Measurements from ENCODE around the gene CFAP91. TPM values are rescaled to one million over a fixed set of nuclear protein-coding genes. Genes with fewer than 3 reads are reported as not detected.
A peak's percentile ranks its signal among the peaks of the same experiment; 100 is the strongest.

The CFAP91 gene
- 10 to 100 TPM; 18.4 to 24.1 (median 21.6) TPM for polyA plus RNA-seq (ENCODE audit: insufficient read length in 4 of 4)

DNA sequence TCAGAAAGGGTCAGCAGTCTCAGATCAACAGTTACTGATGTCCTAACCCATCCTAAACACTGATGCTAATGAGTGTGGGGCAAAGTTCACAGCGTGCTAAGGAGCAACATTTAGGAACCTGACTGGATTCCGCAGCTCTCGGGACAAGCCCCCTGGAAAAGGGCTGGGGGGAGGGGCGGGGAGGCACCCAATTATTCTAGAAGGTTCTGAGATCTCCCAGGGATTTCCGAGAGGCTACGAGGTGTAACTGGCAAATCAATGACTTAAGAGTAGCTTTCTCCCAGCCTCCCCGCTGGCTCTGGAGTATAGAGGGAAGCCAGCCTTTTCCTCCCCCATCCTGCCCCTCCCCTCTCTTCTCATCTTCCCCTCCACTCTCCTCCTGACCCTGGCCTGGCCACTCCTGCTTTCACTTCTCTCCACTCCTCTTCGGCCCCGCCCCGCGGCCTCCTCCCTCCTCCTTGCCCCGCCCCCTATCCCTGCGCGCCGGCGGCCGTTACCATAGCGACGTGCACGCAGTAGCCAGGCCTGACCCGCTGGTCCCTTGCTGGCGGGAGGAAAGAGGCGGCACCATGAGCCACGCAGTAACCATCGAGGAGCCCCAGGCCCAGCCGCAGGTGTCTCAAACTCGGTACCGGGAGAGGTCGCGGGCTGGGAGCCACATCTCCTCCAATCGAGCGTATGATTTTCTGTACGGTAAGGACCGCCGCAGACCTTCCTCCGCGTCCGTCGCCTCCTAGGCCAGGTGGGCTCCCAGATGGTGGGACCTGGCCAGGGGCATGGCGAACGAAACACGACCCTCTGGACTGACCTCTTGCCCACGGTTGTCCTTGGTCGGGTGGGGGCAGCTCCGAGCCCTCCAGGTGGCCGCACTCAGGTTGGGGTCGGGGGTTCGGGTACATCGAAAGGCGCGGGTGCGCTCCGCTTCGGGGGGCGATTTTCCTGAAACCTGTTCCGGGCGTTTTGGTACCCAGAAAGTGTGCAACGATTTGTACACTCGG is at the start of gene CFAP91:
TSS of gene CFAP91 (plus strand) at position 493 of the 998 bp plus-strand sequence. CDS start at position 570, 77 bp downstream.
- peak; percentile 86 to 89 (median 87) for DNase-seq (ENCODE audit: low read depth in 4 of 4, low spot score in 3 of 4)

- no peak for DNase-seq (ENCODE audit: low read depth in 4 of 4, low spot score in 3 of 4)
Measured at GRCh38 chr3:119653876-119654275, 48.9 kb upstream of the CFAP91 start.

GRCh38 chr3:119657887-119658702 is 44.7 kb upstream of the CFAP91 start:
- DNase-seq (ENCODE audit: low read depth in 4 of 4, low spot score in 3 of 4): no peak

GRCh38 chr3:119658994-119659393 is 43.8 kb upstream of the CFAP91 start:
- DNase-seq (ENCODE audit: low read depth in 4 of 4, low spot score in 3 of 4): no peak

DNA sequence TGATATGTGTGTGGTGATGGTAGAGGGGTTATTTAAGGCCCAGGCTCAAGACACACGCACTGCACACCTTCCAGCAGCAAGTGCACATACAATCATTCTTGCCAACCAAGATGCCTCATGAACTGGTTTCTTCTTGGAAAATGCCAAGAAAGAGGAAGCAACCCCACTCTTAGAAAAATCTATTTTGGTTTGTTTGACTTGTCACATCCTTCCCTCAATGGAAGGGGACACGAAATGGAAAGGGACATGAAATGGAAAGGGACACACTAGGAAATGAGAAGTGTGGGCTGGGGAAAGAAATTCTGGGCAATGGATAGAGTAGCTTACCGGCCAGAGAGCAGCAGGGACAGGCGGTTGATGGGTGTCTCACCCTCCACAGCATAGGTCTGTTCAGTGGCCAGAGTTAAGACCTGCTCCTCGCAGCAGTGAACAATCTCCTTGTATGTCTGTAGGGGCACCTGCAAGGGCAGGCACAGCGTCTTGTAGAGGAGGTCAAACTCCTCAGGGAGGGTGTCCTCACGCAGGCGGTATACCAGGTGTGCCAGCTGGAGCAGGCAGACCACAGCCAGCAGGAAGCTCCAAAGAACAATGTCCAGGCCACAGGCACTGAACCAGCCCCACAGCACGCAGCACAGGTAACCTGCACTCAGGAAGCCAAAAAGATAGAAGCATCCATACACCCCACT is 43.1 kb upstream of the CFAP91 start:
- no peak for DNase-seq (ENCODE audit: low read depth in 4 of 4, low spot score in 3 of 4)

GRCh38 chr3:119660474-119661440 is 42.1 kb upstream of the CFAP91 start, which contains the start of gene POPDC2:
Gene POPDC2 (minus strand): TSS chr3:119660589. CDS start chr3:119660423, 166 bp downstream.
- DNase-seq (ENCODE audit: low read depth in 4 of 4, low spot score in 3 of 4): no peak

DNA sequence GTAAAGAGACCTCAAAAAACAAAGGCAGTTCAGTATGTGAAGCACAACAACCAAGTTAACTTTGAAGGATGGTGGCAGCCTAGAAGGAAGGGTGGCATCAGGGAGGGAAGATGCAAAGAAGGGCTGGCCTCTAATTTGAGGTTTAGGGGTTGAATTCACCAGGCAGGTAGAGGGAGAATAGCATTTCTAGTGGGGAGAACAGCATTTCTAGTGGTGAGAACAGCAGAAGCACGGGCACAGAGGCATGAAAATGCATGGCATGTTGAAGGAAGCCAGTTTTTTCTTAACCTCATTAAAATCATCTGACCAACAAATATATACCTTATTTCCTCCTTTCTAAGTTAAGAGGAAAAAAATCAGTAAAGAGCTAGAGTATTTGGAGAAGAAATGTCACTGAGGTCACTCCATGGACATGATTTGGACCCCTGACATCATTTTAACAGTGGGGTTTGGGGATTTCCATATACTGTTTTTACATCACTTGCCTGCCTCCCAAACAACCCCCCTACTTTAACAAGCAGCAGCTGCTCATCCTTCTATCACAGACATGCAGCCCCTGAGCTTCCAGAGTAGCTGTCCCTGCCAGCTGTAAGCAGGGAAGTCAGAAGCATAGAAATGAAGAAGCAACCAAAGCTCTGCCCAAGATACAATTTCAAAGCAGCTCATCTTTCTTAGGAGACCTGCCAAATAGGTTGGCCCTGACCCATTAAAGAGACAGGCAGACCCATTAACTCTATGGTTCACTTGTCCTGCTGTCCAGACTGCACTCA is 40.0 kb upstream of the CFAP91 start:
- DNase-seq (ENCODE audit: low read depth in 4 of 4, low spot score in 3 of 4): no peak

GRCh38 chr3:119663885-119664284 is 38.9 kb upstream of the CFAP91 start:
- no peak for DNase-seq (ENCODE audit: low read depth in 4 of 4, low spot score in 3 of 4)

DNA sequence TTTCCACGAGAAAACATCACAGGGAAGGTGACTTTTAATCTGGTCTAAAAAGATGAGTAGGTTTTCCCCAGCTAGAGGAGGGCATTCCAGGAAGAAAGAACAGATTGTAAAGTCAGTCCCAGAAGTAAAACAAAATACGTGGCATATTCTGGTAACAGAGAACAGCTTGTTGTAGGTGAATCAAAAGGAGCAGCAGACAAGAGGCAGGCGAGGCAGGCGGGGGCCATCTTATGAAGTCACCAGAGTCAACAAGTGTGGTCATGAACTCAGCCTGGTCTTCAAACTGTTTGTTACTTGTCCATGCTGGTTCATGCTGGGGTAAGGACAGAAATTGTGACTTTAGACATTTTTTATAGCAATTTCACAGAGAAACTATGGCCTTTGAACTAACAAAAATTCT is 38.5 kb upstream of the CFAP91 start:
- DNase-seq (ENCODE audit: low read depth in 4 of 4, low spot score in 3 of 4): no peak

DNA sequence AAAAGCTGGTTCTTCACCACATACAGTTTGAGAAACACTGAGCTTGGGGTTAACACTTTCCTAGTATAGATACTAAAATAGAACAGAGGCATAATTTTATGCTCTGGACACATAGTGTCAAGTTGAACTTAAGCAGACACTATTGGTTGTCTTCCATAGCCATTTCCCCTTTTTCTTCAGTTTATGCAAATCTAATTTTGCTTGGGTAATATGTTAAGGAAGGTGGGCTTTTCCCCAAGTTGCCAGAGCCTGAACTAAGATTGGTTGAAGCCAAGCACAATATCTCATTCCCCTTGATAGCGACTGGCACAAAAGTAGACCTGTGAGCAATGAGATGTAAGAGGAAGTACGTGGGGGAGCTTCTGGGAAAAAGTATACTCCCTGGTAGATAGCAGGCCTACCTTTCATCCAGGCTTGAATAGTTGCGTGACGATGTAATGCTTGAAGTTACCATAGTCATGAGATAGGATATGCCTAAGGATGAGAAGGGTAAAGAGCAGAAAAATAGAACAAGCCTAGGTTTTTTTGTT is 37.9 kb upstream of the CFAP91 start:
- DNase-seq (ENCODE audit: low read depth in 4 of 4, low spot score in 3 of 4): no peak

DNA sequence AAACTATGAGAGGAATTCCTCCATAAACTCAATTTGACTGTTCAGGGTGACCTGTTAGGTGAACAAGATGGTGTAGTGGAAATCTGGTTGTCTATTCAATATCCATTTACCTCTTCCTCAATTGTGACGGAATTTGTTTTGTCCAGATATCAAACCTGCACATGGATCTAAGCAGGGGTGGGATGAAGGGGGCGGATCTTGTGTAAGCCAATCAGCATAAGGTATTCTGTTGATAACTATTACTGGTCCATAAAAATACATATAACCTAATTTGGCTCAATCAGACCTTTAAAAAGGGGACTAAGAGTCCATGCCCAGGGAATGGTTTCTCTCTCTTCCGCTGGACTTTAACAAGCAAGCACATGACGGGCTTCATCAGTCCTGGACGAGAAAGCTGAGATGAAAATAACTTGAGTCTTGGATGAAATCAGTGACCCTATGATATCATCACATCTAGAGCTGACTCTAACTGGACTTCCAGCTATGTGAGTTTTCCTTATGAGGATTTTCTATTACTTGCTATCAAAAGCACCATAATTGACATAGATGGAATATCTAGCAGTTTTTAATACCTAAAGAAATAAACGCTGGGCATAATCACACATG is 36.8 kb upstream of the CFAP91 start:
- no peak for DNase-seq (ENCODE audit: low read depth in 4 of 4, low spot score in 3 of 4)

- DNase-seq (ENCODE audit: low read depth in 4 of 4, low spot score in 3 of 4): no peak
Measured at GRCh38 chr3:119669906-119670570, 32.8 kb upstream of the CFAP91 start.

DNA sequence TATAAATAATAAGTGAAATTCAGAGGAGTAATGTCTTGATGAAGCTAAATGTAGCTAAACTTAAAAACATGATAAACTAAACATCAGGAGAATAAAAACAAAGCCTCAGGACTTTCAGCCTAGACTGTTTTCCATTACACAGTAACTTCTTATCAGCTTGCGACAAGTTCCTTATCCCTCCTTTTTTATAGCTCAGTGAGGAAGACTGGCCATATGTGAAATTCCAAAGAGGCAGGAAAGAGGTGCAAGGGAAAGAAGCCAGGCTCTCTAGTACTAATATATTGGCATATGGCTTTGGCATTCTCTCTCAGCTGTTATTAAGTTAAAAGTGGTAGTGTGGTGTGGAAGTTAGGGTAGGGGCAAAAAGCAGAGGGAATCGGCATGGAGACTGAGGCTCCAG is 30.0 kb upstream of the CFAP91 start:
- DNase-seq (ENCODE audit: low read depth in 4 of 4, low spot score in 3 of 4): no peak

GRCh38 chr3:119673875-119674274 is 28.9 kb upstream of the CFAP91 start:
- DNase-seq (ENCODE audit: low read depth in 4 of 4, low spot score in 3 of 4): no peak

DNA sequence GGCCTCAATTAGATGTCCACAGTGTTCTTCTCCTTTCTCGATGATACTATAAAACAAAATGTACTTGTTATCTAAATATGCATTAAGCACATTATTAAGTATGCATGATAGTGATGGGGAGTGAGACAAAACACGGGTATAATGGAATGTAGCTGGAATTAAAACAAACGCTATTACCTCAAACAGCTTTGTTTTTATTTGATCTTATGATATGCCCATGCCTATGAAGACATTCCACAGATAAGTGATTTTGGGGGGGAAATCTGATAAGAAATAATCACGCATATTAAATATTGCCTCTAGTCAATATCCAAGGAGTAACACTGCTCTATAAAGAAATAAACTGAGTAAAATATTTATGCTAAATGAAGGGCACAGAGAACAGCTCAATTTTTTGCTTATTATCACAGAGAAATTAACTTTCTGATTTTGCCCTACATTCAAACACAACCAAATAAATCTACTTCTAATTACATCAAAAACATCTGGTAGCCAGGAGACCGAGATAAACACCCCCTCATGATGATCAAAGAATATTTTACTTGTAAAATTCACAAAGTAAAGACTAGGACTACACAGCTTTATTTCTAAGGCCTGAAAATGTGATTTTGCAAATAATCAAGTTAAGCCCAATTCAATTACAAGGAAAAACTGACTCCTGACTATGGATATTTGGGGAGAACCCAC is 27.5 kb upstream of the CFAP91 start:
- DNase-seq (ENCODE audit: low read depth in 4 of 4, low spot score in 3 of 4): no peak

DNA sequence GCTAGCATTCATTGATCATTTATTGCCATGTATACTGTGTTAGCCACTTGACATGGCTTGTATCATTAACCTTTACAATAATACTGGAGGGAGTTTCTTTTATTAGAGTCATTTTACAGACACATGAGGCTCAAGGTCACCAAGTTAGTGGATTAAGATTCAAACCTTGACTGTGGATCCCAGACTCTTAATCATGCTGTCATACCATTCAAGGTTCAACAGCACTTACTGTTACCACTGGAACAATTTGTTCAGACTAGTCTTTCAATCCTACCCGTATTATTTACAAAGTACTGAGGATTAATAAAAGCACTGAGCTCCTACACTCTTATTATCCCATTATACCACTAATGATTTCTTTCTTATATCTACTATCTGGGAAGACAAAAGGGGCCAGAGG is 26.8 kb upstream of the CFAP91 start:
- DNase-seq (ENCODE audit: low read depth in 4 of 4, low spot score in 3 of 4): no peak

Data from right renal pelvis (tissue), 4 donors.